HG03060 (cell line): ENCODE measurements around the gene ZNF490.
"Not testable (repeated sequence)": the region's sequence is repeated elsewhere in the genome, so short reads cannot be mapped to it uniquely, and the experiment has no call there.

ENCODE experiments used
- ATAC-seq: cut with Tn5 transposase; IDR thresholded peaks from one replicate; pipeline ENCODE4 v1.9.1; 2021; ENCODE audit warnings: low read depth, moderate number of reproducible peaks; ENCODE audit not compliant: unreplicated experiment

ZNF490 gene

DNA sequence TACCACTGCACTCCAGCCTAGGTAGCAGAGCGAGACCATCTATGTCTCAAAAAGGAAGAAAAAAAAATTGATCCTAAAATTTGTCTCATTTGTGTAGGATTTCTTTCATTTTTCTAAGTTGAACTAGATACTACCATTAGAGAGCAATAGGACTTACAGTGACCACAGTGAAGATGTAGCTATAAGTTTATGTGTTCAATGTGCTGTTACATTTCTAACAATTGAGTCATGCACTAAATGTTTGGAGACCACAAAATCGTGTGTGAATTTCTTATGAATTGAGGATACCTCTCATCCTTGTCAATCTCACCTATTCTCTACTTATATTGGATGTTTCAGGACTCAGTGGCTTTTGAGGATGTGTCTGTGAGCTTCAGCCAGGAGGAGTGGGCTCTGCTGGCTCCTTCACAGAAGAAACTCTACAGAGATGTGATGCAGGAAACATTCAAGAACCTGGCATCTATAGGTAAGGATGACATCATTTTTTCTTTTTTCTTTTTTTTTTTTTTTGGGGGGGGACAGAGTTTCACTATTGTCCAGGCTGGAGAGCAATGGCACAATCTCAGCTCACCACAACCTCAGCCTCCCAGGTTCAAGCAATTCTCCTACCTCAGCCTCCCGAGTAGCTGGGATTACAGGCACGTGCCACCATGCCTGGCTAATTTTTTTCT lies 12.9 kb upstream of the ZNF490 start:
- no peak for ATAC-seq

DNA sequence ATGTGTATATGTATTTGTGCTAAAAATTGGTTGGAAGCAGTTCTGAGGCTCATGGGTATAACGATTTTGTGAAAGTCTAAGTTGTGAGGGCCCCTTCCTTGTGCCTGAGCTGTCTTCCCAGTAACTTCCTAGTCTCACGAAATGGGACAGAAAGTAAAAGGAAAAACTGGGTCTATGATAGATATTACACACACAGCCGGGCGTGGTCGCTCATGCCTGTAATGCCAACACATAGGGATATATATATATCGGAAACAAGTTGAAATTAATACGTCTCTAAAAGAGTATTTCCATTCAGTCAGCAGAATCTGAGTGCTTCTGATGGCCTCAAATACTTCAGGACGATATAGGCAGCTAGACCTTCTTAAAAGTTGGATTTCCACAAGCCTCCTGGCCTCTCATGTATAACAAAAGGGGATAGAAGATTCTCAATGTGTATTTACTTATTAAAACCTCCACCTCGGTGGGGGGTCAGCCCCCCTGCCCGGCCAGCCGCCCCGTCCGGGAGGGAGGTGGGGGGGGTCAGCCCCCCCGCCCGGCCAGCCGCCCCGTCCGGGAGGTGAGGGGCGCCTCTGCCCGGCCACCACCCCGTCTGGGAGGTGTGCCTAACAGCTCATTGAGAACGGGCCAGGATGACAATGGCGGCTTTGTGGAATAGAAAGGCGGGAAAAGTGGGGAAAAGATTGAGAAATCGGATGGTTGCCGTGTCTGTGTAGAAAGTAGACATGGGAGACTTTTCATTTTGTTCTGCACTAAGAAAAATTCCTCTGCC lies 10.8 kb upstream of the ZNF490 start:
- not testable (repeated sequence) for ATAC-seq

DNA sequence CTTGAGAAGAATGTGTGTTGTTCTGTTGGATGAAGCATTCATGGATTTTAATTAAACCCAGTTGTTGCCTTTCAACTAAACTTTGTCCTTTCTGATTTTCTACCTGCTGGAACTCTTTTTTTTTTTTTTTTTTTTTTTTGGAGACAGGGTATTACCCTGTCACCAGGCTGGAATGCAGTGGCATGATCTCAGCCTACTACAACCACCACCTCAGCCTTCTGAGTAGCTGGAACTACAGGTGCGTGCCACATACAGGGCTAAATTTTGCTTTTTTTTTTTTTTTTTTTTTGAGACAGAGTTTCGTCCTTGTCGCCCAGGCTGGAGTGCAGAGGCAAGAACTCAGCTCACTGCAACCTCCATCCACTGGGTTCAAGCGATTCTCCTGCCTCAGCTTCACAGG lies 7.0 kb upstream of the ZNF490 start:
- ATAC-seq = no peak

DNA sequence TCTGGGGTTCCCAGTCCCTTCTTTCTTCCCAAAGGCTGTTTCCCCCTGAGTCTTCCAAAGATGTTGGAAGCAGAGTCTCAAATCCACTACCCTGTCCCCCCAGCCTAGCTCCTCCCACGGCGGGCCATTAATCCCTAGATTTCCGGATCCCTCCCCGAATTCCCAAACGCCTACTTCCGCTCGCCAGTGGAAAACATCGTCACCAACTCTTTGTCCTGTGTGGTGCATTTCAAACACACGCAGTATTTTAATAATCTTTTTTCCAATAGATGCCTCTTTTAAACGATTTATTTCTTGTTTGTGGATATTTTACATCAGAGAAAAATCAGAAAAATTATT lies 717 bp upstream of the ZNF490 start:
- no peak for ATAC-seq

GRCh38 chr19:12607631-12608030 lies 3.0 kb downstream of the ZNF490 start:
- no peak for ATAC-seq

- no peak for ATAC-seq
These were observed 3.8 kb downstream of the ZNF490 start for GRCh38 chr19:12606796-12607195.

GRCh38 chr19:12603714-12604113 lies 6.9 kb downstream of the ZNF490 start:
- ATAC-seq = no peak

- ATAC-seq = no peak
These were observed 13.0 kb downstream of the ZNF490 start for GRCh38 chr19:12597594-12597993.

- ATAC-seq = no peak
These were observed 13.6 kb downstream of the ZNF490 start for GRCh38 chr19:12596927-12597548.

GRCh38 chr19:12596485-12596884 lies 14.1 kb downstream of the ZNF490 start:
- ATAC-seq = no peak

DNA sequence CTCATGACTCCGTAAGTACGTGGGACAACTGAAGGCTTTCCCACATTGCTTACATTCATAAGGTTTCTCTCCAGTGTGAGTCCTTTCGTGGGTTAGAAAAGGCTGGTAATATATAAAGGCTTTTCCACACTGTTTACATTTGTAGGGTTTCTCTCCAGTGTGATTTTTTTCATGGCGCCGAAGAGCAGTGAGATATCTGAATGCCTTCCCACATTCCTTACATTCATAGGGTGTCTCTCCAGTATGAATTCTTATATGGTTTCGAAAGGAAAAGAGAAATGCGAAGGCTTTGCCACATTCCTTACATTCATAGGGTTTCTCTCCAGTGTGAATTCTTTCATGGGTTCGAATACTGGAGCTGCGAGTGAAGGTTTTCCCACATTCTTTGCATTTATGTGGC lies 29.5 kb downstream of the ZNF490 start:
- no peak for ATAC-seq

GRCh38 chr19:12580180-12580694 lies 30.4 kb downstream of the ZNF490 start:
- no peak for ATAC-seq

DNA sequence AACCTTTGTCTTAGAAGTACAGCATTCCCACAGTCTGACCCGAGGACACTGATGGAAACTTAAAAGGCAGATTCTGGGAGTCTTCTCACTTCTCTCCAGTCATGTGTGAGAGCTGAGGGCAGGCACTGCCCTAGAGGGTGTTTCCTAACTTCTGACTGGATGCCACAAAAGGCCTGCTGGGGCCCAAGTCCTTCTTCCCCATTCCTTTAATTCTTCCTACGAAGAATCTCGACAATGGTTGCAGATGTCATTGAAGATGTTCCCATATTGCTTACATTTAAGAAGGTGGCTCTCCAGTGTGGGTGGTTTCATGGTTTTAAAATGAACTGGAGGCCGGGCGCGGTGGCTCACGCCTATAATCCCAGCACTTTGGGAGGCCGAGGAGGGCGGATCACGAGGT lies 32.0 kb downstream of the ZNF490 start:
- ATAC-seq = no peak

GRCh38 chr19:12574036-12574435 lies 36.6 kb downstream of the ZNF490 start:
- ATAC-seq = no peak

DNA sequence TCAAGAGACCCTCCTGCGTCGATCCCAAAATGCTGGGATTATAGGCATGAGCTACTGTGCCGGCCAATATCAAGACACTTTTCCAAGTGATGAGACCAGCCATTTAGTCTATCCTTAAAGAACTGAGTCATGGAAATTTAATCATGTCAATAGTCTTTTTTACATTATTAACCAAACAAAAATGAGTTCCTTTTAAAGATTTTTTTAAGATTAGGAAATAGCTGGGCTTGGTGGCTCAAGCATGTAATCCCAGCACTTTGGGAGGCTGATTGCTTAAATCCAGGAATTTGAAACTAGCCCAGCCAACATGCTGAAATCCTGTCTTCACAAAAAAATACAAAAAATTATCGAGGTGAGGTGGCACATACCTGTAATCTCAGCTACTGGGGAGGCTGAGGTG lies 42.7 kb downstream of the ZNF490 start:
- ATAC-seq = no peak

DNA sequence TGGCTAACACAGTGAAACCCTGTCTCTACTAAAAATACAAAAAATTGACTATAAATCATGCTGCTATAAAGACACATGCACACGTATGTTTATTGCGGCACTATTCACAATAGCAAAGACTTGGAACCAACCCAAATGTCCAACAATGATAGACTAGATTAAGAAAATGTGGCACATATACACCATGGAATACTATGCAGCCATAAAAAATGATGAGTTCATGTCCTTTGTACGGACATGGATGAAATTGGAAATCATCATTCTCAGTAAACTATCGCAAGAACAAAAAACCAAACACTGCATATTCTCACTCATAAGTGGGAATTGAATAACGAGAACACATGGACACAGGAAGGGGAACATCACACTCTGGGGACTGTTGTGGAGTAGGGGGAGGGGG lies 44.2 kb downstream of the ZNF490 start:
- not testable (repeated sequence) for ATAC-seq

GRCh38 chr19:12564016-12564664 lies 46.5 kb downstream of the ZNF490 start:
- ATAC-seq = no peak

GRCh38 chr19:12555456-12555930 lies 55.1 kb downstream of the ZNF490 start:
- ATAC-seq = no peak

GRCh38 chr19:12551060-12551832 lies 59.4 kb downstream of the ZNF490 start, which contains the start of gene ZNF564:
Gene ZNF564, minus strand, starts transcription at chr19:12551482. Its CDS starts 150 bp downstream, at chr19:12551332.
- peak; percentile 97 for ATAC-seq

- ATAC-seq = no peak
These were observed 63.7 kb downstream of the ZNF490 start for GRCh38 chr19:12546903-12547302.
